AG09319 (cell line): ENCODE measurements around the gene CDKAL1.

Source experiments
- DNase-seq: peaks from one replicate; pipeline ENCODE4 v3.0.0-alpha.2; 2010; ENCODE audit warnings: low read depth; ENCODE audit errors: extremely low read depth
- CTCF ChIP-seq: IDR thresholded peaks from 2 replicates; pipeline ENCODE4 v1.5.1; 2011; ENCODE audit warnings: low read depth, mild to moderate bottlenecking, inconsistent platforms, low read length, moderate library complexity

CDKAL1 gene

GRCh38 chr6:20800229-20800628 is 266.0 kb downstream of the CDKAL1 start:
- no peak for TF ChIP-seq CTCF
- DNase-seq: no peak

GRCh38 chr6:20800653-20801052 is 266.4 kb downstream of the CDKAL1 start:
- no peak for TF ChIP-seq CTCF
- no peak for DNase-seq

GRCh38 chr6:20801595-20801994 is 267.3 kb downstream of the CDKAL1 start:
- no peak for DNase-seq
- TF ChIP-seq CTCF: no peak

GRCh38 chr6:20802596-20802995 is 268.3 kb downstream of the CDKAL1 start:
- TF ChIP-seq CTCF: no peak
- DNase-seq: no peak

GRCh38 chr6:20805021-20805420 is 270.8 kb downstream of the CDKAL1 start:
- no peak for TF ChIP-seq CTCF

GRCh38 chr6:20806669-20807068 is 272.4 kb downstream of the CDKAL1 start:
- DNase-seq: no peak
- TF ChIP-seq CTCF: no peak

More at GRCh38 chr6:20805021-20805420, 270.8 kb downstream of the CDKAL1 start:
- DNase-seq: no peak

GRCh38 chr6:20808439-20808838 is 274.2 kb downstream of the CDKAL1 start:
- TF ChIP-seq CTCF: no peak
- no peak for DNase-seq
